Activated CD4-positive, alpha-beta memory T cell treated with anti-CD3 and anti-CD28 coated beads, Interleukin-2, amount 10 ng/mL, durations not matched to agents 7 days and 5 days (primary cell): ENCODE measurements around the gene DYNC2H1. TPM values are rescaled to one million over a fixed set of nuclear protein-coding genes. Genes with fewer than 3 reads are reported as not detected.

Source experiments
- CTCF ChIA-PET: fragments of 350-600 bp; sonication (Branson Sonifier 250); formaldehyde crosslinking; loops from one replicate; lab custom pipeline; 2021; ENCODE audit warnings: antibody characterized with exemption, inconsistent platforms; lab: Charles Lee
- POLR2A ChIA-PET: fragments of 350-600 bp; sonication (Branson Sonifier 250); formaldehyde crosslinking; loops from one replicate; lab custom pipeline; 2021; ENCODE audit warnings: antibody characterized with exemption; lab: Charles Lee
- DNase-seq: peaks from one replicate; pipeline ENCODE4 v3.0.0-alpha.2; 2020
- H3K27ac Mint-ChIP-seq: one replicate; pipeline ENCODE4 v1.8.0; 2021; ENCODE audit warnings: mild to moderate bottlenecking, mixed read lengths
- H3K27me3 Mint-ChIP-seq: one replicate; pipeline ENCODE4 v1.8.0; 2021; ENCODE audit warnings: mixed read lengths
- H3K36me3 Mint-ChIP-seq: one replicate; pipeline ENCODE4 v1.8.0; 2021; ENCODE audit warnings: low read depth, mixed read lengths
- H3K4me1 Mint-ChIP-seq: one replicate; pipeline ENCODE4 v1.8.0; 2021; ENCODE audit warnings: mixed read lengths
- H3K4me3 Mint-ChIP-seq: one replicate; pipeline ENCODE4 v1.8.0; 2021; ENCODE audit warnings: mild to moderate bottlenecking, mixed read lengths
- H3K9me3 Mint-ChIP-seq: one replicate; pipeline ENCODE4 v1.8.0; 2021; ENCODE audit warnings: mixed read lengths
- total RNA-seq, 2 experiments: library from RNA; stranded (reverse); gene quantifications; one replicate each; pipeline ENCODE4 v1.2.3, GENCODE V29; 2021

DYNC2H1 gene
- total RNA-seq, 2 experiments from 2014 or later, result 3.0 to 3.1 TPM

- H3K4me3 Mint-ChIP-seq, result no peak overlapping the region
- DNase-seq, result no peak
- no peaks in the 10 kb centered on the region for H3K36me3 Mint-ChIP-seq
- no peaks in the 10 kb centered on the region for H3K27me3 Mint-ChIP-seq
- H3K9me3 Mint-ChIP-seq, result no peaks in the 10 kb centered on the region
- no peak overlapping the region for H3K27ac Mint-ChIP-seq
- peaks cover 3% of the 10 kb centered on the region for H3K4me1 Mint-ChIP-seq
- ChIA-PET CTCF (no interaction called here), POLR2A (no interaction called here)
Observed at GRCh38 chr11:103471546-103471945, 362.3 kb downstream of the DYNC2H1 start.

DNA sequence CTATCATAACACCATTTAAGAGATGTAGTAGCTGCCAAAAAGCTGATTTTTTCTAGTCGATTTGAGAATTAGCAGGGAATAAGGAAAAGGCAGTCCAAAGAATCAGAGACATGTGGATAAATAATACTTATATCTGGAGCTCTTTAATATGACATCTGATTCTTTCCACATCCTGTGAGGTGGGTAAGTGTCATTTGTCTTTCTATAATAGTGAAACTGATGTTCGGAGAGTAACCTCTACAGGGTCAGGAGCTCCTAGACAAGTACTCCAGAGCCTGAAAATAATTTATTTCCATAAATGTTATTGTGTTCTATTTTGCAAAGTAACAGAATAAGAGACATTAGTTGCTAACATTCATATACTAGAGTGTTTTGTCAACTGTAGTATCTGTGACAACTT is 367.6 kb downstream of the DYNC2H1 start:
- Mint-ChIP-seq H3K9me3 (no peaks in the 10 kb centered on the region), H3K27ac (no peak overlapping the region), H3K4me3 (no peak overlapping the region), H3K27me3 (no peaks in the 10 kb centered on the region), H3K4me1 (peaks cover 6% of the 10 kb centered on the region), H3K36me3 (no peaks in the 10 kb centered on the region)
- no peak for DNase-seq
- ChIA-PET POLR2A (interaction anchor here (1.4 kb wide), 1 partner anchor 10 kb away, joined by 3 read pairs; no protein-coding TSS in a partner anchor), CTCF (no interaction called here)

- H3K27ac Mint-ChIP-seq, result no peak overlapping the region
- H3K36me3 Mint-ChIP-seq, result no peaks in the 10 kb centered on the region
- CTCF ChIA-PET, result no interaction called here
- DNase-seq, result no peak
- H3K27me3 Mint-ChIP-seq, result no peaks in the 10 kb centered on the region
- H3K4me1 Mint-ChIP-seq, result peaks cover 6% of the 10 kb centered on the region
- POLR2A ChIA-PET, result no interaction called here
- no peak overlapping the region for H3K4me3 Mint-ChIP-seq
- no peaks in the 10 kb centered on the region for H3K9me3 Mint-ChIP-seq
Observed at GRCh38 chr11:103480421-103480820, 371.2 kb downstream of the DYNC2H1 start.

- H3K4me1 Mint-ChIP-seq, result peaks cover 13% of the 10 kb centered on the region
- H3K27me3 Mint-ChIP-seq, result no peaks in the 10 kb centered on the region
- DNase-seq, result no peak
- no peak overlapping the region for H3K4me3 Mint-ChIP-seq
- no peaks in the 10 kb centered on the region for H3K36me3 Mint-ChIP-seq
- no peaks in the 10 kb centered on the region for H3K9me3 Mint-ChIP-seq
- ChIA-PET CTCF (no interaction called here), POLR2A (no interaction called here)
- H3K27ac Mint-ChIP-seq, result no peak overlapping the region
Observed at GRCh38 chr11:103483996-103484395, 374.8 kb downstream of the DYNC2H1 start.

DNA sequence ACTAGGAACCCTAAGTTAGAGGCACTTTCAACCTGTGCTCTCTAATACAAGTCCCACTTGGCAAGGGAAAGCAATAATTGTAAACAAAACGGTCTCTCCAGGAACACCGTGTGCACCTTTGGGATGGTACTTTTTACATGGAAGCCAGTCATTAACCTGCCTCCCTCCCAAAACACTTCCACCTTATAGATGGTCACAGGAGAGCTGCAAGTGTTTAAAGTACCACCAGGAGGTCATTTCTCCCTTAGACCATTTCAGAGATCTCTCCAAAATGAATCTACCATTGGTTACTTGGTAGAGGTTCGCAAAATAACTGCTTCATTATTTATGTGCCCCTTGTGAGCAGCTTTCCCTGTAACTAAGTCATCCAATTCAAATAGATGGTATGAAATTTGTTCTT is 375.3 kb downstream of the DYNC2H1 start:
- ChIA-PET CTCF (no interaction called here), POLR2A (no interaction called here)
- H3K9me3 Mint-ChIP-seq, result no peaks in the 10 kb centered on the region
- no peaks in the 10 kb centered on the region for H3K27me3 Mint-ChIP-seq
- H3K4me3 Mint-ChIP-seq, result no peak overlapping the region
- no peaks in the 10 kb centered on the region for H3K36me3 Mint-ChIP-seq
- DNase-seq, result no peak
- peaks cover 13% of the 10 kb centered on the region for H3K4me1 Mint-ChIP-seq
- H3K27ac Mint-ChIP-seq, result no peak overlapping the region

GRCh38 chr11:103486604-103487003 is 377.4 kb downstream of the DYNC2H1 start:
- POLR2A ChIA-PET, result interaction anchor here (1.3 kb wide), 1 partner anchor 10 kb away, joined by 3 read pairs; no protein-coding TSS in a partner anchor
- no peaks in the 10 kb centered on the region for H3K9me3 Mint-ChIP-seq
- no peak for DNase-seq
- no peak overlapping the region for H3K4me3 Mint-ChIP-seq
- H3K27me3 Mint-ChIP-seq, result no peaks in the 10 kb centered on the region
- no peak overlapping the region for H3K27ac Mint-ChIP-seq
- CTCF ChIA-PET, result no interaction called here
- H3K36me3 Mint-ChIP-seq, result no peaks in the 10 kb centered on the region
- peaks cover 13% of the 10 kb centered on the region for H3K4me1 Mint-ChIP-seq

DNA sequence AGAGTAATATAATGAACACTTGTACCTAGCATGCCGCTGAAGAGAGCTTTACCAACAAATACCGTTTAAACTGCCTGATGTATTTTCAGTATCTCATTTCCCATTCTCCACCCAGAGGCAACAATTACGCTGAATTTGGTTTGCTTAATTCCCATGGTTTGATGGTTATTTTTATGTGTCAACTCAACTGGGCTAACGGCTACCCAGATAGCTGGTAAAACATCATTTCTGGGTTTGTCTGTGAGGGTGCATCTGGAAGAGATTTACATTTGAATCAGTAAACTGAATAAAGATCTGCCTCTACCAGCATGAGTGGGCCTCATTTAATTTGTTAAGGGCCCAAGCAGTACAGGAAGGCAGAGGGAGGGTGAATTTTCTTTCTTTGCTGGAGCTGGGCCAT is 377.9 kb downstream of the DYNC2H1 start:
- Mint-ChIP-seq H3K4me3 (no peak overlapping the region), H3K9me3 (no peaks in the 10 kb centered on the region), H3K36me3 (no peaks in the 10 kb centered on the region), H3K4me1 (peaks cover 13% of the 10 kb centered on the region), H3K27ac (peak overlapping the region; percentile 33), H3K27me3 (no peaks in the 10 kb centered on the region)
- DNase-seq, result no peak
- ChIA-PET CTCF (no interaction called here), POLR2A (interaction anchor here (1.3 kb wide), 1 partner anchor 11 kb away, joined by 3 read pairs; no protein-coding TSS in a partner anchor)

DNA sequence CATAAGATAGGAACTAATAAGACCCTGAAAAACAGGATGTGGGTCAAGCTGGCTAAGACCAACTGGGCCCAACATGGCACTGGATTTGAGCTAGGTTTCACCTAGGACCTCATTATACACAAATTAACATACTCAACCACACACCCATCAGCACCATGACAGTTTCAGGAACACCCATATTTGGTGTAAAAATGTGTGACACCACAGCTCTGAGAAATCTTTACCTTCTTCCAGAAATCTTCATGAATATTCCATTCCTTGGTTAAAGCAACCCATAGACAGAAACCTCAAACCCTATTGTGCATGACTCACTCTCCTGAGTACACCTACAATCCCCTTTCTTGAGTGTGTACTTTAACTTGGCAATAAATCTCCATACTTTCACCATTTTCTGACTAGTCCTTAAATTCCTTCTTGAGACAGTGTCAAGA is 378.8 kb downstream of the DYNC2H1 start:
- no peaks in the 10 kb centered on the region for H3K36me3 Mint-ChIP-seq
- no peak overlapping the region for H3K4me3 Mint-ChIP-seq
- CTCF ChIA-PET, result no interaction called here
- peak overlapping the region; percentile 47 for H3K27ac Mint-ChIP-seq
- H3K9me3 Mint-ChIP-seq, result peaks cover 4% of the 10 kb centered on the region
- no peaks in the 10 kb centered on the region for H3K27me3 Mint-ChIP-seq
- peaks cover 13% of the 10 kb centered on the region for H3K4me1 Mint-ChIP-seq
- POLR2A ChIA-PET, result no interaction called here
- DNase-seq, result peak; percentile 24

GRCh38 chr11:103488579-103488978 is 379.4 kb downstream of the DYNC2H1 start:
- Mint-ChIP-seq H3K27me3 (no peaks in the 10 kb centered on the region), H3K36me3 (no peaks in the 10 kb centered on the region), H3K9me3 (peaks cover 4% of the 10 kb centered on the region), H3K4me3 (no peak overlapping the region), H3K4me1 (peaks cover 14% of the 10 kb centered on the region), H3K27ac (peak overlapping the region; percentile 47)
- POLR2A ChIA-PET, result no interaction called here
- CTCF ChIA-PET, result no interaction called here
- no peak for DNase-seq

GRCh38 chr11:103491777-103492176 is 382.6 kb downstream of the DYNC2H1 start:
- no peak for DNase-seq
- no peak overlapping the region for H3K27ac Mint-ChIP-seq
- H3K36me3 Mint-ChIP-seq, result no peaks in the 10 kb centered on the region
- no peak overlapping the region for H3K4me3 Mint-ChIP-seq
- CTCF ChIA-PET, result no interaction called here
- H3K9me3 Mint-ChIP-seq, result peaks cover 4% of the 10 kb centered on the region
- peaks cover 2% of the 10 kb centered on the region for H3K27me3 Mint-ChIP-seq
- peaks cover 16% of the 10 kb centered on the region for H3K4me1 Mint-ChIP-seq
- POLR2A ChIA-PET, result no interaction called here

- Mint-ChIP-seq H3K4me3 (no peak overlapping the region), H3K4me1 (peaks cover 4% of the 10 kb centered on the region), H3K27ac (no peak overlapping the region), H3K9me3 (peaks cover 4% of the 10 kb centered on the region), H3K27me3 (peaks cover 7% of the 10 kb centered on the region), H3K36me3 (no peaks in the 10 kb centered on the region)
- CTCF ChIA-PET, result no interaction called here
- POLR2A ChIA-PET, result no interaction called here
- no peak for DNase-seq
Observed at GRCh38 chr11:103494491-103494890, 385.3 kb downstream of the DYNC2H1 start.

GRCh38 chr11:103497268-103497667 is 388.0 kb downstream of the DYNC2H1 start:
- H3K4me3 Mint-ChIP-seq, result no peak overlapping the region
- H3K4me1 Mint-ChIP-seq, result peaks cover 4% of the 10 kb centered on the region
- H3K27me3 Mint-ChIP-seq, result peaks cover 10% of the 10 kb centered on the region
- peaks cover 4% of the 10 kb centered on the region for H3K9me3 Mint-ChIP-seq
- DNase-seq, result no peak
- CTCF ChIA-PET, result no interaction called here
- no peaks in the 10 kb centered on the region for H3K36me3 Mint-ChIP-seq
- POLR2A ChIA-PET, result no interaction called here
- H3K27ac Mint-ChIP-seq, result no peak overlapping the region

GRCh38 chr11:103499710-103500340 is 390.6 kb downstream of the DYNC2H1 start:
- POLR2A ChIA-PET, result no interaction called here
- Mint-ChIP-seq H3K27me3 (peaks cover 12% of the 10 kb centered on the region), H3K36me3 (no peaks in the 10 kb centered on the region), H3K4me3 (no peak overlapping the region), H3K27ac (no peak overlapping the region), H3K4me1 (no peaks in the 10 kb centered on the region), H3K9me3 (no peaks in the 10 kb centered on the region)
- CTCF ChIA-PET, result no interaction called here
- no peak for DNase-seq

DNA sequence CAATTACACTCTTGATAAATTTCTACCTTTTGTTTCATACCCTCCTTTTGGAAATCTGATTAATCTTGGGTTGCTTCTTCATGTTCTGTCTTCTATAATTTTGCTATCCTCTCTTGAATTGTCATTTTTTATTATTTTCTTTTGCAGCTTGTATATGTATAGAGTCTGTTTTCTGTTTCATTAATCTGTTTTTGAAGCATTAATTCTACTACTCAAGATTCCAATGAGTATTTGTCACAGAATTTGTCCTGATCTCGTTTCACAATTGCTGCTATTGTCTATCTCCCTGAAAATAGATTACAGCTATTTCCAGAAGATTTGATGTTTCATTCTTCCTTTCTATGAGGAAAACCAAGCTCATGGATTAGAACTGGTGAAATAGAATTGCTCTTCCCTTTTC is 406.1 kb downstream of the DYNC2H1 start:
- Mint-ChIP-seq H3K27me3 (no peaks in the 10 kb centered on the region), H3K4me1 (no peaks in the 10 kb centered on the region), H3K27ac (no peak overlapping the region), H3K4me3 (no peak overlapping the region), H3K36me3 (no peaks in the 10 kb centered on the region), H3K9me3 (no peaks in the 10 kb centered on the region)
- DNase-seq, result no peak
- ChIA-PET POLR2A (no interaction called here), CTCF (no interaction called here)
